ENCODE results near the gene FOXB1.

DNA sequence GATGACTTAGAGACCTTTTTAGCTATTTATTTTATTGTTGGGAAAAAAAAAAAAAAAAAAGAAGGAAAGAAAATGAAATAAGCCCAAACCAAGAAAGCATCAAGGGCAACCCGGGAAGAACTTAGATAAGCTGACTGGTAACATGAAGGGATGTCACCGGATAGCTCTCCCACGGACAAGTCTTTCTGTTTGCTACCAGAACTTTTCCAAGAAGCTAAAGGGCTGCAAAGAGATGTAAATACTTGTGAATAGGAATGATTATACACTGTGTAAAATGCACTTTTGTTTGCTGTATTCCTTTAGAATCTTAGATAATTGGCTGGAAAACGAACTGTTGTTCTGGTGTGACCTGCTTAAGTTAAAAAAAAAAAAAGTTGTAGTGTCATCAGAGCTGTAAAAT, 2.8 kb downstream of the FOXB1 start:
- TF ChIP-seq CTCF (IDR thresholded peaks at IDR 0.05) (no peak), POLR2A (IDR thresholded peaks at IDR 0.05) (no peak), EP300 (IDR thresholded peaks at IDR 0.05) (no peak)
